Nephron (organoid): ENCODE measurements around the gene APH1A.
A peak's percentile ranks its signal among the peaks of the same experiment; 100 is the strongest.

Experiments used
- H3K27ac Mint-ChIP-seq, 3 experiments: 2 replicates each; pipeline ENCODE4 v1.8.0; 2020; ENCODE audit warnings: mixed read lengths in 3 of 3, mild to moderate bottlenecking in 2 of 3, moderate library complexity in 1 of 3
- H3K27me3 Mint-ChIP-seq: 2 replicates; pipeline ENCODE4 v1.8.0; 2021; ENCODE audit warnings: low read depth, mild to moderate bottlenecking, moderate library complexity, mixed read lengths
- H3K36me3 Mint-ChIP-seq: 2 replicates; pipeline ENCODE4 v1.8.0; 2020; ENCODE audit warnings: low read depth, mixed read lengths
- H3K4me1 Mint-ChIP-seq: 2 replicates; pipeline ENCODE4 v1.8.0; 2020; ENCODE audit warnings: mixed read lengths
- H3K4me3 Mint-ChIP-seq, 3 experiments: 2 replicates each; pipeline ENCODE4 v1.8.0; 2020; ENCODE audit warnings: mild to moderate bottlenecking in 3 of 3, mixed read lengths in 3 of 3, moderate library complexity in 2 of 3
- H3K9me3 Mint-ChIP-seq: 2 replicates; pipeline ENCODE4 v1.8.0; 2020; ENCODE audit warnings: mixed read lengths
- CTCF ChIP-seq, 3 experiments: fragments of 200-600 bp; sonication (generic); IDR thresholded peaks; one replicate each; pipeline ENCODE4 v1.5.0; 2021; ENCODE audit warnings: antibody characterized with exemption in 3 of 3; ENCODE audit not compliant: unreplicated experiment in 3 of 3

Gene APH1A

GRCh38 chr1:150299716-150300115 is 30.9 kb upstream of the APH1A start:
- Mint-ChIP-seq H3K36me3 (peaks cover 60% of the 10 kb centered on the region), H3K27me3 (peaks cover 4% of the 10 kb centered on the region), H3K27ac (no peak overlapping the region), H3K4me3 (no peak overlapping the region), H3K9me3 (no peaks in the 10 kb centered on the region), H3K4me1 (peaks cover 7% of the 10 kb centered on the region)
- TF ChIP-seq CTCF (IDR thresholded peaks at IDR 0.05; ENCODE audit: unreplicated experiment in 3 of 3), result no peak

- Mint-ChIP-seq H3K4me3 (peak overlapping the region; percentile 66 to 75 (median 70)), H3K9me3 (no peaks in the 10 kb centered on the region), H3K27ac (no peak overlapping the region), H3K36me3 (peaks cover 40% of the 10 kb centered on the region), H3K4me1 (peaks cover 22% of the 10 kb centered on the region), H3K27me3 (peaks cover 4% of the 10 kb centered on the region)
- no peak for TF ChIP-seq CTCF (IDR thresholded peaks at IDR 0.05; ENCODE audit: unreplicated experiment in 3 of 3)
Measured at GRCh38 chr1:150295476-150295875, 26.7 kb upstream of the APH1A start.

- no peak for TF ChIP-seq CTCF (IDR thresholded peaks at IDR 0.05; ENCODE audit: unreplicated experiment in 3 of 3)
- H3K4me3 Mint-ChIP-seq, result peak within 1 kb of the TSS; percentile 91 to 98 (median 98)
- H3K4me1 Mint-ChIP-seq, result peaks cover 22% of the 10 kb centered on the region
- H3K36me3 Mint-ChIP-seq, result peaks cover 27% of the 10 kb centered on the region
- peak within 1 kb of the TSS; percentile 94 to 98 (median 95) for H3K27ac Mint-ChIP-seq
- no peaks in the 10 kb centered on the region for H3K9me3 Mint-ChIP-seq
- H3K27me3 Mint-ChIP-seq, result peaks cover 4% of the 10 kb centered on the region
Measured at GRCh38 chr1:150293433-150294253, 24.8 kb upstream of the APH1A start, which contains the start of gene MRPS21. TSS of gene MRPS21 (plus strand) at chr1:150293861. CDS start at chr1:150294367, 506 bp downstream.

GRCh38 chr1:150288822-150289221 is 20.0 kb upstream of the APH1A start:
- H3K27me3 Mint-ChIP-seq, result no peaks in the 10 kb centered on the region
- peaks cover 10% of the 10 kb centered on the region for H3K4me1 Mint-ChIP-seq
- H3K9me3 Mint-ChIP-seq, result no peaks in the 10 kb centered on the region
- no peak overlapping the region for H3K4me3 Mint-ChIP-seq
- H3K36me3 Mint-ChIP-seq, result peaks cover 18% of the 10 kb centered on the region
- no peak overlapping the region for H3K27ac Mint-ChIP-seq
- TF ChIP-seq CTCF (IDR thresholded peaks at IDR 0.05; ENCODE audit: unreplicated experiment in 3 of 3), result no peak

- peaks cover 6% of the 10 kb centered on the region for H3K4me1 Mint-ChIP-seq
- TF ChIP-seq CTCF (IDR thresholded peaks at IDR 0.05; ENCODE audit: unreplicated experiment in 3 of 3), result no peak
- peaks cover 18% of the 10 kb centered on the region for H3K36me3 Mint-ChIP-seq
- no peaks in the 10 kb centered on the region for H3K27me3 Mint-ChIP-seq
- no peak overlapping the region for H3K4me3 Mint-ChIP-seq
- H3K27ac Mint-ChIP-seq, result no peak overlapping the region
- H3K9me3 Mint-ChIP-seq, result no peaks in the 10 kb centered on the region
Measured at GRCh38 chr1:150288382-150288781, 19.6 kb upstream of the APH1A start.

- Mint-ChIP-seq H3K9me3 (no peaks in the 10 kb centered on the region), H3K36me3 (peaks cover 34% of the 10 kb centered on the region), H3K27ac (no peak overlapping the region), H3K4me3 (peak overlapping the region; percentile 83 to 89 (median 84)), H3K4me1 (peaks cover 29% of the 10 kb centered on the region), H3K27me3 (no peaks in the 10 kb centered on the region)
- no peak for TF ChIP-seq CTCF (IDR thresholded peaks at IDR 0.05; ENCODE audit: unreplicated experiment in 3 of 3)
Measured at GRCh38 chr1:150283260-150283659, 14.4 kb upstream of the APH1A start.
